ENCODE measurements around the gene ATP2A3.

The ATP2A3 gene

GRCh38 chr17:3924512-3925350 is 39.5 kb downstream of the ATP2A3 start:
- no peak for DNase-seq

GRCh38 chr17:3923466-3924190 is 40.6 kb downstream of the ATP2A3 start:
- no peak for DNase-seq

DNA sequence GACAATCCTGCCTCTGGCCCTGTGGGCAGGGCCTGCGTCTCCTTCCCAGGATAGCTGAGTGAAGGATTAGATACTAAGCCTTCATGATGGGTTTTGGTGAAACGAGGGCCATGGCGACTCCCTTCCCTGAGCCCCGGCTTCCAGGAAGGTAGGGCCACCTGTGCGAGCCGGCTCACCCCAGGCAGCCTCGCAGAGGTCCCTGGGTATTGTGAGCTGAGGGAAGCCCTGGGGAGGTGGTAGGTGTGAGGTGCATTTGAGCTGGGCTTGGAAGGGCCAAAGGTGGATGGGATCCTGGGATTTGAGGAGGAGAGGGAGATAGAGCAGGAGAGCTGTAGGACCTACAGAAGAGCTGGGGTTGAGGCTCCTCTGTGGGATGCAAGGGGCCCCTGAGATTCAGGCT is 41.5 kb downstream of the ATP2A3 start:
- no peak for DNase-seq

DNA sequence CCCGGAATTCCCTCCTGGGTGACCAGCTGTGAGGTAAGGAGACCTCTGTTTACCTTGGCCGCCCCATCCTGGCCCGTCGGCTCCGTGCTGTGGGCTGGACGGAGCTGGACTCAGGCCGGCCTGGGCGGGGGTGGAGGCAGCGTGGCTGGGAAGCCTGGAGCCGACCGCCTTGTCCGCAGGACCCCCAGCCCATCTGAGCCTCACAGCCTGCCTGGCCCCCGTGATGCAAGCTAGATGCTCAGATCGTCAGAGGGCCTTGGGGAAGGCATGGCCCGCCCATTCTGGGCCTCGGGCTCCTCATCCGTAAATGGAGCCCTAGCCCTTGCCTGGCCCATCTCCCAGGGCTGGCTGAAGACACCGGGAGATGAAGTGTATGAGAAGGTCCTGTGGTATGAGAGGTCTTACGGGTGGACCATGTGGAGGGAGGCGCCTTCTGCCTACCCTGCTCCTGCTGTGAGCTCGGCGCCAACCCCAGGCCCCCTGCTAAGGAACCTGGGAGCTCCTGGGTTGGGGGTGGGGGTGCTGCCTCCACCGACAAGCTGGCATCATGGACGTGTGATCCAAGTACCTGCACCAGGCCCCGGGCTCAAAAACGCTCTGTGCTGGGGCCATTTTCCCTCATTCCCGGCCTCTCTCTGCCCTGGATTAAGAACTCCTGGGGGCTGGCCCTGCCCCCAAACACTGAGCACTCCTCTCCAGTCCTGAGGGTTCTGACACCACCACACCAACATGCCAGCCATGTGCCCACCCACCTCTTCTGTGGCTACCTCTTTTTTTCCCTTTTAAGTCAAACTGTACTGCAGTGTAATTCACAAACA is 42.5 kb downstream of the ATP2A3 start:
- no peak for DNase-seq

DNA sequence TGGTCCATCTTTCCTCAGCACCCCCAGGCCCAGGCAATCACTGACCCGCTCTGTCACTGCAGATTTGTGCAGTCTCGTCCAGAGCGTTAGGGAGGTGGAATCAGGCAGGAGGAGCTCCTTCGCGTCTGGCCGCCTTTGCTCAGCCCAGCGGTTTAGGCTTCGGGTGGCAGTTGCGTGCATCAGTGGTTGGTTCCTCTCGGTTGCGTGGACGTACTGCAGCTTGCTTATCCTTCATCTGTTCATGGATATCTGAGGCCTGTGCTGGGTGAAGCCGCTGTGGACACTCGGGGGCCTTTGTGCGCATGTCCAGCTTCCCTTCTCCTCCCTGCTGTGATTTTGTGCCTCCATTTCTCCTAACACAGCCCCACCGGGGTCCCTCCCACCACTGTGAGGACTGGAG is 43.2 kb downstream of the ATP2A3 start:
- no peak for DNase-seq

- no peak for DNase-seq
Measured at GRCh38 chr17:3919123-3919624, 45.1 kb downstream of the ATP2A3 start.

- DNase-seq = no peak
Measured at GRCh38 chr17:3918372-3919122, 45.7 kb downstream of the ATP2A3 start.

GRCh38 chr17:3917391-3917931 is 46.8 kb downstream of the ATP2A3 start:
- no peak for DNase-seq

DNA sequence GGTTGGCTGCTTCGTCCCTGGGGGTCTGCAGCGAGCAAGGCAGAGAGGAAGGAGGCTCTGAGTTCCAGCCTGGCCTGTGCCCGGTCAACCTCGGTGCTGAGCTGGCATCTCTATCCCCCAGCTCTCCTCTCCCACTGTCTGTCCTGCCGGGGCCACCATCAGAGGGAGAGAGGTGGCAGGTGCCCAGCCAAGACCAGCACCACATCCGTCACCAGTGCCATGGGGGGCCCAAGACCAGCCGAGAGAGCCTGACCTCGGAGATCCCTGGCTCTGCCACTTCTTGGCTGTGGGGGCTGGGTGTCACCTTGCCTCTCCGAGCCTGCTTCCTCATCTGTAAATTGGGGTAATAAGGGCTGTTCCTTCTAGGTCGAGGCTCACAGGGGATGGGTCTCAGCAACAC is 47.4 kb downstream of the ATP2A3 start:
- DNase-seq = no peak

DNA sequence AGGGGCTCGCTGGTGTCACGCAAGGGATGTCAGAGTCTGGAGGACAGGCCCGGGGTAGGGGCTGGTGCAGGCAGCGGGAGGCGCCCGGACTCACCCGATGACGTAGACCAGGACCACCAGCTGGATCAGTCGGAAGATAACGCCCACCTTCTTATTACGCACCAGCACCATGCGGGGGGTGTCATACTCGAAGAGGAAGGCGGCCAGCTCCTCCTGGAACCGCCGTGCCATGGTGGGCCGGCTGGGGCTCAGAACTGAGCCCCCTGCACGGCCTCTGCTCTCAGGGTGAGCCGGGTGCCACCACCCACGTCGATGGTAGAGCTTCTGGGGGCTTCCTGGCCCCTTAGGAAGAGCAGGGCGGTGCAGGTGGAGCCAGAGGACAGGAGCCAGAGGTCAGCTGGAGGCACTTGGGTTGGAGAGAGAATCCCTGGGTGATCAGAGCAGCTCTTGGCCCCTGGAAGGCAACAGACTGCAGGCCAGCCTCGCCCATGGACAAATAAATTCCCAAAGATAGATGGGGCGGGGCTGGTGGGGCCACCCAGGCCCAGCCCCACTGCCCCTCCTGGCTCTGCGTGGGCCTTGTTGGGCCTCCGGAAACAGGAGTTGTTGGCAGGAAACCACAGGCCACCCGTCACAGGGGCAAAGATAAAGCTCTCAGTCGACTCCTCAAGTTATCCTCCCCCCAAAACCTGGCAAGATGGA is 48.1 kb downstream of the ATP2A3 start, which contains the start of gene P2RX1:
P2RX1 (minus strand) TSS at position 471 of the 702 bp plus-strand sequence; CDS start at position 231, 240 bp downstream.
- no peak for DNase-seq

GRCh38 chr17:3915581-3915994 is 48.6 kb downstream of the ATP2A3 start:
- no peak for DNase-seq

GRCh38 chr17:3914312-3914670 is 49.9 kb downstream of the ATP2A3 start:
- no peak for DNase-seq

DNA sequence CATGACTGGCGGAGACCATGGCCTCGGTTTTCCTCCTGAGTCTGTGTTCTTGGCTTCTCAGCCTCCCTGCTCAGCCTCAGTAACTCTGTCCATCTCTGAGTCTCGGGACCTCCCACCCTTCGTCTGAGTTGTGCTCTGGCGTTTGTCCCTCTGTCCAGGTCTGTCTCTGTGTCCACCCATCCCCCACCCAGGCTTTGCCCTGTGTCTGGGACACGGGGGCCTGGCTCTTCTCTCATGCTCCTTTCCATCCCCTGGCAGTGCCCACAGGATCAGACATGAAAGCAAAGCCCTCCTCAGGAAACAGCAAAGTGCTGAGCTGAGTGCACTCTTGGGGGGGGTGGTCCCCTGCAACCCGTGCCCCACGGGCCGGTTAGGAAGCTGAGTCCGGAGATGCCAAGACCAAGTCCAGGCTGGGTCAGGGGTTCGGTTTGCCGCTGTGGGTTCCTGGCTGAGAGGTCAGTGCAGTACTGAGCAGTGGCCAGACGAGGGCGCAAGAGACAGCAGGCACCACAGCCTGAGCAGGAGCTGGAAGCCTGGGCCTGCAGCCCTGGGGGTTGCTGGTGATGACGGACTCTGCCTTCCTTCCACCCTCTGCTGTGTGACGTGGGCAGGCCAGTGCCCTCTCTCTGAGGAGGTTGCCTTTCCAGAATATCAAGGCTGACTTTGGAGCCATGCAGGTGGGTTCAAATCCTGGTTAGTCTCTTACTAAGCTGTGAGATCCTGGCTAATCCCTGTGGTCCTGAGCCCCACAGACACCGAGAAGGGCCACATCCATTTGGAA is 50.5 kb downstream of the ATP2A3 start:
- peak; percentile 36 to 68 for DNase-seq

DNA sequence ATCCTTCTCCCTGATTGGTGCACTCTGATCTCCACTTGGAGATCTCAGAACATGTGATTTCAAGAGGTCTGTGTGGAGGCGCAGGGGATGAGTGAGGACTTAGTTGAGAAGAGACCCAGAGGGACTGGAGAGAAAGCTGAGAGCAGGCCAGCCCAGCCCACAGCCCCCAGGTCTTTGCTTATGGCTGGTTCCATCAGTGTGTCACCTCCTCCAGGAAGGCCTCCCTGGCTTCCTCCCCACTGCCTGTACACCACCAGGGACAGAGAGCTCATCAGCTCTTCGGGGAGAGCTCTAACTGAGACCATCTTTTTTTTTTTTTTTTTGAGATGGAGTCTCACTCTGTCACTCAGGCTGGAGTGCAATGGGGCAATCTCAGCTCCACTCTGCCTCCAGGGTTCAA is 51.4 kb downstream of the ATP2A3 start:
- no peak for DNase-seq

GRCh38 chr17:3911271-3912053 is 52.8 kb downstream of the ATP2A3 start:
- DNase-seq = no peak

GRCh38 chr17:3910420-3911270 is 53.6 kb downstream of the ATP2A3 start:
- no peak for DNase-seq

DNA sequence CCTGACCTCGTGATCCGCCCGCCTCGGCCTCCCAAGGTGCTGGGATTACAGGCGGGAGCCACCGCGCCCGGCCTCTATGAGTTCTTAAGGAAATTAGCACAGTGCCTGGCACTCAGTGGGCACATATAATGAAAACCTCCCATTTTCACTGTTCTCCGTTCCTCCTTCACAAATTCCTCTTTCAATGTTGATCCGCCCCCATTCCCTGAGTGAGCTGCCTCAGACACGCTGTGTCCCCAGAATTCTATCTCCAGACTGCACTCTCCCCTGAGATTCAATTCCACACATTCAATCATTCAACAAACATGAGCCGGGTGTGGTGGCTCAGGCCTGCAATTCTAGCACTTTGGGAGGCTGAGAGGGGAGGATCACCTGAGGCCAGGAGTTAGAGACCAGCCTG is 55.0 kb downstream of the ATP2A3 start:
- no peak for DNase-seq

GRCh38 chr17:3907483-3908216 is 56.6 kb downstream of the ATP2A3 start:
- DNase-seq = no peak

All from hippocampal formation (tissue), 2 donors.